Measurements from ENCODE around the gene ZBTB46. TPM values are rescaled to one million over a fixed set of nuclear protein-coding genes. Genes with fewer than 3 reads are reported as not detected.
A peak's percentile ranks its signal among the peaks of the same experiment; 100 is the strongest.

The ZBTB46 gene
- total RNA-seq, 1 experiment from 2014 or later, result 27.1 TPM

DNA sequence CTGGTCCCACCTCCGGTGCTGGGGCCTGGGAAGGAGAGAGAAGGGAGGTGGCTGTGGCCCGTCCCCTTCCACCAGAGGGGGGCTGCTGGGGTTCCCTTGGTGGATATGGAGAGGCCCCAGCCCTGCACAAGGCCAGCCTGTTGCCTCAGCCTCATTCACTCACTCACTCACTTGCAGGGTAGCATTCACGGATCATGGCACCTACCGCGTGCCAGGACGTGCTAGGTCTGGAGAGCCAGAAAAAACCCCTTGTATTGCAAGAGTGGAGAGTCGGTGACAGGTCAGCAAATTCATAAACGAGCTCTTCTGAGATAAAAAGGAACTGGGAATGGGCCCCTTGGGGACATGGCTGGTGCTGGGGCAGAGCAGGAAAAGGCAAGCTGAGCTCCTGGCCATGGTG is 6.4 kb upstream of the ZBTB46 start:
- Histone ChIP-seq H4K8ac (replicated peaks; ENCODE audit: insufficient read length, low read depth, low read length) (no peak overlapping the region), H3K4me2 (ENCODE audit: insufficient read depth, insufficient read length, low read length) (no peak overlapping the region), H3K4ac (ENCODE audit: low read depth, low read length) (no peak overlapping the region), H3K27me3 (ENCODE audit: insufficient read depth, low read length) (no peaks in the 10 kb centered on the region; the same call in 1 of the 2 replicates), H2AFZ (ENCODE audit: low read length) (no peak overlapping the region), H3K79me2 (ENCODE audit: insufficient read depth, low read length) (no peaks in the 10 kb centered on the region), H3K27ac (ENCODE audit: insufficient read length, low read depth, low read length) (no peak overlapping the region), H2BK12ac (ENCODE audit: insufficient read length, low read depth, low read length) (no peak overlapping the region), H4K5ac (ENCODE audit: insufficient read length, low read depth, low read length) (no peak overlapping the region), H3K23ac (ENCODE audit: insufficient read length, low read depth, low read length) (no peak overlapping the region), H3T11ph (ENCODE audit: low read length) (no peak overlapping the region), H3K14ac (ENCODE audit: insufficient read depth, low read length) (no peak overlapping the region), H3K4me1 (ENCODE audit: insufficient read depth, low read length) (no peaks in the 10 kb centered on the region), H3K9me3 (ENCODE audit: control insufficient read depth, low read depth, low read length) (no peaks in the 10 kb centered on the region), H3K23me2 (ENCODE audit: insufficient read length, low read depth, low read length, poor library complexity, severe bottlenecking) (no peaks in the 10 kb centered on the region), H4K91ac (ENCODE audit: insufficient read length, low read depth, low read length) (no peak overlapping the region), H3K79me1 (ENCODE audit: insufficient read depth, low read depth, low read length, poor library complexity, severe bottlenecking) (no peaks in the 10 kb centered on the region), H2AK5ac (ENCODE audit: insufficient read length, low read length) (no peak overlapping the region), H3K9ac (ENCODE audit: extremely low read depth, insufficient read length, low read length) (no peak overlapping the region), H4K20me1 (ENCODE audit: control insufficient read depth, insufficient read depth, insufficient read length) (no peaks in the 10 kb centered on the region), H2BK120ac (ENCODE audit: low read depth, low read length, poor library complexity, severe bottlenecking) (no peak overlapping the region), H2BK15ac (ENCODE audit: low read depth, low read length) (no peak overlapping the region), H3K56ac (ENCODE audit: insufficient read length, low read depth, low read length) (no peak overlapping the region), H2BK5ac (ENCODE audit: insufficient read length, low read length) (no peak overlapping the region), H3K18ac (ENCODE audit: insufficient read length, low read depth, low read length) (no peak overlapping the region), H2BK20ac (ENCODE audit: low read depth, low read length, poor library complexity, severe bottlenecking) (no peak overlapping the region)
- Mint-ChIP-seq H3K9me3 (no peaks in the 10 kb centered on the region), H3K27ac (no peak overlapping the region), H3K36me3 (ENCODE audit: insufficient read depth in 1 of 3, low read depth in 3 of 3) (no peaks in the 10 kb centered on the region), H3K27me3 (ENCODE audit: low read depth) (peaks cover 18% of the 10 kb centered on the region), H3K4me1 (peaks cover 7 to 37% of the 10 kb centered on the region in 2 experiments), H3K4me3 (no peak overlapping the region)
- no CpG with 5 or more reads among the region's 8 CpGs for WGBS (ENCODE audit: extremely low coverage, insufficient read length, low lambda C conversion rate)
- peak; percentile 15 for DNase-seq
- no peak for TF ChIP-seq CTCF (conservative IDR thresholded peaks at IDR 0.05)
